HepG2 (cell line): ENCODE measurements around the gene SERPINF2. TPM values are rescaled to one million over a fixed set of nuclear protein-coding genes. Genes with fewer than 3 reads are reported as not detected.

ENCODE experiments used
- CENPX ChIP-seq: sonication (generic); formaldehyde crosslinking; IDR thresholded peaks from 2 replicates; pipeline ENCODE4 v1.9.0; 2021; ENCODE audit warnings: mild to moderate bottlenecking, missing genetic modification reagents, moderate library complexity
- KDM4B ChIP-seq: sonication (generic); formaldehyde crosslinking; IDR thresholded peaks from 2 replicates; pipeline ENCODE4 v1.4.0; 2020; ENCODE audit warnings: missing genetic modification reagents
- KIAA2018 ChIP-seq: sonication (generic); formaldehyde crosslinking; IDR thresholded peaks from 2 replicates; pipeline ENCODE4 v1.5.0; 2020; ENCODE audit warnings: mild to moderate bottlenecking, missing genetic modification reagents, borderline replicate concordance
- KLF13 ChIP-seq: sonication (generic); formaldehyde crosslinking; IDR thresholded peaks from 2 replicates; pipeline ENCODE4 v1.4.0; 2020; ENCODE audit warnings: mild to moderate bottlenecking, missing genetic modification reagents
- NKX3-1 ChIP-seq: sonication (generic); formaldehyde crosslinking; IDR thresholded peaks from 2 replicates; pipeline ENCODE4 v1.5.0; 2020; ENCODE audit warnings: missing genetic modification reagents
- RELA ChIP-seq: sonication (generic); formaldehyde crosslinking; IDR thresholded peaks from 2 replicates; pipeline ENCODE4 v1.4.0; 2020; ENCODE audit warnings: missing genetic modification reagents
- REPIN1 ChIP-seq: sonication (generic); formaldehyde crosslinking; IDR thresholded peaks from 2 replicates; pipeline ENCODE4 v1.8.0; 2022; ENCODE audit warnings: missing genetic modification reagents, low read depth, mild to moderate bottlenecking, borderline replicate concordance
- RNF2 ChIP-seq: fragments of 450-650 bp; conservative IDR thresholded peaks from 2 replicates; pipeline ENCODE4 v1.6.1; 2016; ENCODE audit warnings: low read depth
- SOX6 ChIP-seq, 2 experiments: fragments of 450-650 bp in 1 of 2; sonication (generic) in 1 of 2; formaldehyde crosslinking in 1 of 2; IDR thresholded peaks; 2 replicates each; pipeline versions ENCODE4 v1.4.0 to v1.6.1; 2017 to 2020; ENCODE audit warnings: antibody characterized with exemption in 1 of 2, mild to moderate bottlenecking in 1 of 2, missing genetic modification reagents in 1 of 2
- STAT6 ChIP-seq: sonication (generic); formaldehyde crosslinking; IDR thresholded peaks from 2 replicates; pipeline ENCODE4 v1.4.0; 2020; ENCODE audit warnings: missing genetic modification reagents, mild to moderate bottlenecking, borderline replicate concordance
- YEATS2 ChIP-seq: sonication (generic); formaldehyde crosslinking; IDR thresholded peaks from 2 replicates; pipeline ENCODE4 v1.4.0; 2020; ENCODE audit warnings: missing genetic modification reagents, borderline replicate concordance
- ZFP62 ChIP-seq: sonication (generic); formaldehyde crosslinking; IDR thresholded peaks from 2 replicates; pipeline ENCODE4 v1.4.0; 2020; ENCODE audit warnings: missing genetic modification reagents
- ZNF280B ChIP-seq: sonication (generic); formaldehyde crosslinking; IDR thresholded peaks from 2 replicates; pipeline ENCODE4 v1.5.0; 2020; ENCODE audit warnings: missing genetic modification reagents, mild to moderate bottlenecking, borderline replicate concordance
- ZNF569 ChIP-seq: sonication (generic); formaldehyde crosslinking; IDR thresholded peaks from 2 replicates; pipeline ENCODE4 v1.5.0; 2020; ENCODE audit warnings: mild to moderate bottlenecking, missing genetic modification reagents, moderate library complexity, borderline replicate concordance
- ZNF7 ChIP-seq: IDR thresholded peaks from 2 replicates; pipeline ENCODE4 v1.6.1; 2016; ENCODE audit warnings: missing biosample characterization, missing genetic modification reagents
- polyA plus RNA-seq, 8 experiments: library from polyadenylated mRNA; depleted of rRNA in 3 of 8; stranded (reverse) in 7 of 8; unstranded in 1 of 8; fragments of >200 nt; fragmentation: Illumina TruSeq in 4 of 8; extraction: Trizol in 4 of 8; gene quantifications; 2 replicates each; pipeline versions ENCODE4 v1.2.1 to v1.2.3, GENCODE V29; 2011 to 2016; ENCODE audit warnings: low read depth in 4 of 8, missing spikeins in 1 of 8, mixed read lengths in 1 of 8; ENCODE audit not compliant: insufficient read depth in 1 of 8
- total RNA-seq, 5 experiments: library from RNA; depleted of rRNA; stranded (reverse); fragments of >200 nt; fragmentation: Illumina TruSeq; extraction: Trizol; gene quantifications; 2 replicates each; pipeline ENCODE4 v1.2.3, GENCODE V29; 2016; ENCODE audit warnings: low read depth in 1 of 5

SERPINF2 gene
- total and polyA plus RNA-seq, 2 of the 13 experiments (the other 11 are each of a cell fraction or from before 2014, with no cell fraction given) = 309 to 548 TPM

- no peak for TF ChIP-seq KIAA2018 (CRISPR knock-in tag)
- TF ChIP-seq SOX6 (IDR thresholded peaks at IDR 0.05) = no peak
- TF ChIP-seq SOX6 (CRISPR knock-in tag; IDR thresholded peaks at IDR 0.05) = peak; percentile 74
- no peak for TF ChIP-seq ZNF7
- TF ChIP-seq STAT6 = no peak
- TF ChIP-seq KDM4B (CRISPR knock-in tag) = no peak
- no peak for TF ChIP-seq ZNF569 (CRISPR knock-in tag)
- TF ChIP-seq YEATS2 = no peak; the same call in 1 of the 2 replicates
- no peak for TF ChIP-seq KLF13 (CRISPR knock-in tag)
- no peak; the same call in 1 of the 2 replicates for TF ChIP-seq REPIN1
- TF ChIP-seq RELA (CRISPR knock-in tag) = no peak
- TF ChIP-seq RNF2 = no peak
- TF ChIP-seq NKX3-1 (CRISPR knock-in tag) = no peak
- no peak for TF ChIP-seq ZNF280B (CRISPR knock-in tag)
- no peak for TF ChIP-seq CENPX (CRISPR knock-in tag)
- TF ChIP-seq ZFP62 (CRISPR knock-in tag) = no peak
Observed at GRCh38 chr17:1769822-1770477, 27.3 kb downstream of the SERPINF2 start (continued).
